T47D (cell line): ENCODE measurements around the gene RGS11.

Source experiments
- DNase-seq, 2 experiments: peaks; one replicate each; pipeline versions ENCODE4 v3.0.0 to v3.0.0-alpha.2; 2011 to 2012; ENCODE audit warnings: low read depth in 1 of 2, low spot score in 1 of 2
- JUND ChIP-seq: IDR thresholded peaks from 2 replicates; pipeline ENCODE4 v1.6.1; 2012; ENCODE audit warnings: low read depth
- in situ Hi-C: cut with HindIII; loops from 2 replicates; pipeline ENCODE4 v1.10.0; 2016; ENCODE audit warnings: low sequenced_read_pairs, low pct_unique_long_range_greater_than_20kb

RGS11 gene

GRCh38 chr16:282491-282890, 6.7 kb upstream of the RGS11 start:
- in situ Hi-C loops, result no loop called here
- no peak for TF ChIP-seq JUND
- no peak for DNase-seq

DNA sequence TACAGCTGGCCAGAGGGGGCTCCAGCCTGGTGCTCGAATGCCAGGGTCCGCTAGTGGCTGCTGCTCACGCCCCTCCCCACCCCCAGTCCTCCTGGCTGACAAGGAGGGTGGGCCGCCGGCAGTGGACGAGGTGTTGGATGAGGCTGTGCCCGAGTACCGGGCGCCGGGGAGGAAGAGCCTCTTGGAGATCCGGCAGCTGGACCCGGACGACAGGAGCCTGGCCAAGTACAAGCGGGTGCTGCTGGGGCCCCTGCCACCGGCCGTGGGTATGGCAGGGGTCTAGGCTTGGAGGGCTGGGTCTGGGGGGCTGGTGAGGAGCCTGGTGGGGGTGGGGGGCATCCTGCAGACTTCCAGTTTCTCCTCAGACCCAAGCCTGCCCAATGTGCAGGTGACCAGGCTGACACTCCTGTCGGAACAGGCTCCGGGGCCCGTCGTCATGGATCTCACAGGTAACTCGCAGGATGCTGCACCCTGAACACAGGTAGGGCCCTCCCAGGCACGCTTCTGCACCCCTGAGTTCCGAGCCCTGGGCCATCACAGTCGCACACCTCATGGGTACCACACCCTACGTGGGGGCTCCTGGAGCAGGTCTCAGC, 6.0 kb upstream of the RGS11 start:
- TF ChIP-seq JUND, result no peak
- in situ Hi-C loops, result no loop called here
- no peak for DNase-seq

DNA sequence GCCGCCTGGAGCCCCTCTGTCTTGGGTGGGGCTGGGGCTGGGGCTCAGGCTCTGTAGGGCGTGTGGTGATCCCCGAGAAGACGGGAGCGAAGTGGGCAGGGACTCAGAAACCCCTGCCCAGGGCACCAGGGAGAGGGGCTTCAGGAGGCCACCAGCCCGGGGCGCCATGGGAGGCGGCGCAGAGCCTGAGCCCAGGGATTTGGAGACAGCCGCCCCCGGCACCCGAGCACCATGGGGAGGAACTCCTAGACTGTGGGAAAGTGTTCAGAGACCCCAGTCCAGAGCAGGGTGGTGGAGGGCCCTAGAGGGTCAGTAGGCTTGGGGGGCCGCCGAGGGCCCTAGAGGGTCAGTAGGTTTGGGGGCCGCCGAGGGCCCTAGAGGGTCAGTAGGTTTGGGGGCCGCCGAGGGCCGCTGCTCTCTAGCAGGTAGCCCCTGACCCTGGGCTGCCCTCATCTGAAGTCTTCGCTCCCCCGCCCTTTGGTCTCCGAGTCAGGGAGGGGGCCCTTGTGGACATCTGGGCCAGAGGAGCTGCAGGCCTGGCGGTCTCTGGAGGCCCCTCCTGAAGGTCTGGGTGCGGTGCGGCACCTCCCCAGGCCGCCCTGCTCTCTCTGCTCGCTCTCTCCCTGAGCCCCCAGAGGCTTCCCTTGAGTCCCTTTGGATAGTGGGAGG, 5.4 kb upstream of the RGS11 start:
- TF ChIP-seq JUND, result no peak
- in situ Hi-C loops, result no loop called here
- no peak for DNase-seq

DNA sequence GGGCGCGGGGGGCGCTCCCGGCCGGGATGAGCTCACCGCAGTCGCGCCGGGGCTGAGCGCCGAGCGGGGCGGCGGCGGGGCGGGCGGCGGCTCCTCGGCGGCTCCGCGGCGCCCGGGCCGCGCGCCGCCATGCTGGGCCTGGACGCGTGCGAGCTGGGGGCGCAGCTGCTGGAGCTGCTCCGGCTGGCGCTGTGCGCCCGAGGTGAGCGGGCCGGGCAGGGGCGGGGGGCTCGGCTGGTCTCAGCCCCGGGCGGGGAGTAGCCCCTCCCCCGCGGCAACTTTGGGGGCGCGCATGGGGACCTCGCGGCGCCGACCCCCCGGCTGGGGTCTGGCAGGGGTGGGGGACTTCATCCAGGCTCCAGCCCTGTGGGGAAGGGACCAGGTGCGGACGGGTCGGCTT, 4.8 kb upstream of the RGS11 start, which contains the start of gene ARHGDIG:
Gene ARHGDIG (plus strand): TSS at position 40 of the 400 bp plus-strand sequence. CDS start 90 bp downstream, at position 130.
- TF ChIP-seq JUND, result no peak
- in situ Hi-C loops, result no loop called here
- DNase-seq, result no peak

GRCh38 chr16:280005-280460, 4.3 kb upstream of the RGS11 start:
- no peak for DNase-seq
- TF ChIP-seq JUND, result no peak

DNA sequence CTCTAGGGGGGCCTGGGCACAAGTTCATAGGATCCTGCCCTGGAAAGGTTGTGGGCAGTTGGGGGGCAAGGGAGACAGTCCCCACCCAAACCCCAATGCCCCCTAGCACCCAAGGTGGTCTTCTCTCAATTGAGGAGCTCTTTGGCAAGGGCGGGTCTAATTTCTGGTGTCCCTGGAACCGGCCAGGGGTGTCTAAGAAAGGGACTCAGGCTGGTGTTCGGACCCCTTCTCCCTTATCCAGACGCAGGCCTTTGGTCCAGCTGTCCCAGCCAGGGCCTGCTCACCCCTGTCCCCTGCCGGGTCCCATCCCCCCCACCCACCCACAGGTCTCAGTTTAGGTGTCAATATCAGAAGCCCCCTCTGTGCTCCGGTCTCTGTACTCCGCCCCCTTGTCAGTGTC, 3.8 kb upstream of the RGS11 start:
- no peak for DNase-seq
- no peak for TF ChIP-seq JUND
- in situ Hi-C loops, result no loop called here

More at GRCh38 chr16:280005-280460, 4.3 kb upstream of the RGS11 start:
- in situ Hi-C loops, result no loop called here

GRCh38 chr16:278863-279366, 3.2 kb upstream of the RGS11 start:
- in situ Hi-C loops, result no loop called here
- TF ChIP-seq JUND, result no peak
- peak in 1 of 2 experiments; percentile 70 for DNase-seq

GRCh38 chr16:276426-277077, 808 bp upstream of the RGS11 start:
- DNase-seq, result peak in 1 of 2 experiments; percentile 33

DNA sequence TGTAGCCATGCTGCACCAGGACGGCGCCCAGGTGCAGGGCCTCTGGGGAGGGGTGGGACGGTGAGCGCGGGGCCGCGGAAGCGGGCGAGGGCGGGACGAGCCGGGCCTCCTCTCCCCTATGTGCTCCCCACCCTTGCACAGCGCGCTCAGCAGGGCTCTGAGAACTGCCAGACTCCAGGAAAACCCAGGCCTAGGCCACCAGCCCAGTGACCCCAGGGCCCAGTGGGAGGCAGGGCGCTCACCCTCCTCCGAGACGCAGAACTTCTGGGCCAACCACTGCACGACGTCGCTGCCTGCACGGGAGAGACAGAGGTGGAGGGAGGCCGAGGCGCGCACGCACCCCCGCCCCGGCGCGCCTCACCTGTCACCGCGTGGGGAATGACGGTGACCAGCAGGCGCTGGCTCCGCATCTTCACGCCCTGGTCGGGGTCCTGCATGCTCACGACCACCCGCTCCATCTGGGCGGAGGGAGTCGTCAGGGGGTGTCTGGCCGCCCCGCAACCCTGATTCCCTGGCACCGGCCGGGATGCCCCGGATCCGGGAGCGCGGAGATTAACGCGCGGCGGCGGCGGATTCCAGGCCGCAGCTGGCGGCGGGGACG, 603 bp downstream of the RGS11 start:
- in situ Hi-C loops, result no loop called here
- no peak for TF ChIP-seq JUND
- peak; percentile 43 to 73 for DNase-seq

More at GRCh38 chr16:276426-277077, 808 bp upstream of the RGS11 start:
- in situ Hi-C loops, result no loop called here
- no peak for TF ChIP-seq JUND

DNA sequence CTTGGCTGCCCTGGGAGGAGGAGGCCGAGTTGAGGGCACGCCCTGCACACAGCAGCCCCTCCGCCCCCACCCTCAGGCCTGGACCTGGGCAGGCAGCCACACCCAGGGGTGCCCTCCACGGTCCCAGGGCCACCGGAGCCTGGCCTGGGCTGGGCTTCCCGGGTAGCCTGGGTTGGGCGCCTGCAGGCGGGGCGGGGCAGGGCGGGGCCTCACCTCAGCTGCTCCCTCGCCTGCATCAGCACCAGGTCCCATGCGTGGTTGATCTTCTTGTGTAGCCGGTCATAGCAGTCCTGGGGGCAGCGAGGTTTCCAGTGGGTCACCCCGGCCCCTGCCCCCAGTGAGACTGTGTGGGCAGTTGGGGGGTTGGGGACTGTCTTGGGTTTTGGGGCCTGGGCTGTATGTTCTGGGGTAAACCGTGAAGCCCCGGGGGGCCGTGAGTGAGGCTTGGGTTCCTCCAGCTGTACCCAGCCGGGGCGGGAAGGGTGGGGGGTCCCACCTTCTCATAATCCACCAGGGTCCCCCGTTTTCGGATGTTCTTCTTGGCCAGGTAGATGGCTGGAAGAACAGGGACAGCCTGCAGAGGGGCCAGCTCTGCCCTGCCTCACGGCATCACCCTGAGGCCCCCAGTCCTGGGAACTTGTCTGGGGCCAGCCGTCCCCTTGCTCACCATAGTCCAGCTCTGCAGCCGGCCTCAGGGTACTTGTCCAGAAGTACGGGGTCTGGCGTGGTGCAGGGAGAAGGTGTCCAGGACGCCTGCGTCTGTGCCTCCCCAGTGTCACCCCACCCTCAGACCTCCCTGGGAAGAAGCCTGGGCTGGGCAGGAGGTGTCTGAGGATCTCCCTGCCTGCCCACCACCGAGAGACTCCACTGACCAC, 2.0 kb downstream of the RGS11 start:
- no peak for DNase-seq
- in situ Hi-C loops, result no loop called here
- TF ChIP-seq JUND, result no peak

DNA sequence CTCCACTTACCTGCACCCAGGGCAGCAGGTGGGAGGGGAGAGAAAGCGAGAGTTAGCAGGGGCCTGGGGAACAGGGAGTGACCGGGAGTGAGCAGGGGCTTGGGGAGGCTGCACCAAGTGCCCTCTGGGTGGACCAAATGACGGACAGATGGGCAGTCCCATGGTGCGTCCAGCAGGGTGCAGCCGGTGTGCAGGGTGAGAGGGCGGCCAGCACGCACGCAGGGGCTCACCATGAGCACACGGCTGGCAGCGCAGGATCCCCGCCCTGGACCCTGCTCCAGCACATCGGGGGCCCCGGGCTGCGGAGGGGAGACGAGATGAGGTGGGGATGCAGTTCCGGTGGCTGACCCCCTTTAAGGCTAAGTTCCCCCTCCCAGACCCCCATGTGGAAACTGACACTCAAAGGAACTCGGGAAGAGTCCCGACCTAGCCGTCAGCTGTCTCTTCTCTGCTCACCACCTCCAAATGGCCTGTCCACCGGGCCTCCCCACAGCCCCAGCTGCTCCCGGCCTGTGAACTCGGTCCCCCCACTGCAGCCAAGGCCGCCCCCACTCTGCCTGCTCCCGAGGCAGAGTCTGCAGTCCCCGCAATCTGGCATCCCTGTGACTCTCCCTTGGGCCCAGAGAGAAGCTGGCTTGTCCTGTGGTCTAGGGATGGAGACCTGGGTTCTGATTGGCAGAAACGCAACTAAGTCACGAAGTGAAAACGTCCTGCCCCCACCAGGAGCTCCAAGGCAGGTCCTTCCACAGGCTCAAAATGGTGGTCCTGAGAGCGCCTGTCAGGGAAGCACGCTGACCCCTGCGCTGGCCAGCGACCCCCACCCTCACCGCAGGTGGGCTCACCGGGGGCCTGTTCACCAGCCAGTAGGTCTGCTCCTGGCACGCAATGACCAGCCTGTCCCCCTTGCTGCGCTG, 2.9 kb downstream of the RGS11 start:
- no peak for TF ChIP-seq JUND
- DNase-seq, result no peak

More for the DNA sequence above, 2.9 kb downstream of the RGS11 start:
- in situ Hi-C loops, result no loop called here
